Spleen (tissue), 7 donors: ENCODE data around the gene SMIM21.

Experiments used
- CTCF ChIP-seq, 11 experiments: fragments of 200-600 bp in 7 of 11; fragments of 450-650 bp in 4 of 11; sonication (generic) in 4 of 11; IDR thresholded peaks in 8 of 11; conservative IDR thresholded peaks in 3 of 11; 1 replicate in 7 of 11; 2 replicates in 4 of 11; pipeline versions ENCODE4 v1.4.0 to v1.8.0; 2016 to 2021; ENCODE audit warnings: antibody characterized with exemption in 11 of 11, inconsistent platforms in 4 of 11, mild to moderate bottlenecking in 1 of 11
- POLR2A ChIP-seq, 3 donors: fragments of 450-650 bp; IDR thresholded peaks; one replicate each; pipeline ENCODE4 v1.5.1; 2017; ENCODE audit warnings: antibody characterized with exemption in 3 of 3, mild to moderate bottlenecking in 1 of 3
- POLR2AphosphoS5 ChIP-seq, 3 donors: sonication (generic); formaldehyde crosslinking; IDR thresholded peaks; one replicate each; pipeline ENCODE4 v1.5.1; 2017; ENCODE audit warnings: antibody characterized with exemption in 3 of 3
- donor health status: DM: no; HTN: no; CAD: no; lungs with moderate emphysema.
- donor health status: DM: no; HTN: no; CAD: no.
- donor health status: DM: no; HTN: no; CAD: no.

- TF ChIP-seq CTCF (IDR thresholded peaks at IDR 0.05 in 8 of 11, conservative IDR thresholded peaks at IDR 0.05 in 3 of 11) (no peak), POLR2A (IDR thresholded peaks at IDR 0.05) (no peak), POLR2AphosphoS5 (IDR thresholded peaks at IDR 0.05) (no peak)
Measured at GRCh38 chr18:75475228-75475627, 47.7 kb upstream of the SMIM21 start.
